Aorta (tissue), 5 donors: ENCODE data around the gene HIVEP3. TPM values are rescaled to one million over a fixed set of nuclear protein-coding genes. Genes with fewer than 3 reads are reported as not detected.
A peak's percentile ranks its signal among the peaks of the same experiment; 100 is the strongest.

Experiments
- ATAC-seq: fragments of 200-7000 bp; cut with Tn5 transposase; one replicate; pipeline ENCODE4 v1.9.1; 2022; ENCODE audit warnings: moderate library complexity; ENCODE audit not compliant: low FRiP score
- DNase-seq, 2 donors: peaks; one replicate each; pipeline ENCODE4 v3.0.0-alpha.2; 2020
- H3K27ac ChIP-seq, 2 donors: one replicate each; pipeline ENCODE4 v1.5.1; 2013; ENCODE audit warnings: low read length in 2 of 2, mild to moderate bottlenecking in 2 of 2, moderate library complexity in 2 of 2, control low read depth in 1 of 2, inconsistent platforms in 1 of 2, low read depth in 1 of 2
- H3K27me3 ChIP-seq, 2 donors: one replicate each; pipeline ENCODE4 v1.6.1; 2013; ENCODE audit warnings: control low read depth in 1 of 2, low read length in 1 of 2, mild to moderate bottlenecking in 1 of 2, moderate library complexity in 1 of 2; ENCODE audit not compliant: insufficient read depth in 2 of 2, control insufficient read depth in 1 of 2
- H3K36me3 ChIP-seq, 2 donors: one replicate each; pipeline ENCODE4 v1.6.1; 2013; ENCODE audit warnings: control low read depth in 1 of 2, low read length in 1 of 2, mild to moderate bottlenecking in 1 of 2; ENCODE audit not compliant: insufficient read depth in 2 of 2, control insufficient read depth in 1 of 2
- H3K4me1 ChIP-seq, 2 donors: one replicate each; pipeline ENCODE4 v1.6.1; 2013; ENCODE audit warnings: low read length in 2 of 2, control low read depth in 1 of 2, mild to moderate bottlenecking in 1 of 2, moderate library complexity in 1 of 2; ENCODE audit not compliant: insufficient read depth in 2 of 2, control insufficient read depth in 1 of 2
- H3K4me3 ChIP-seq, 2 donors: one replicate each; pipeline ENCODE4 v1.5.1; 2013; ENCODE audit warnings: low read length in 2 of 2, control low read depth in 1 of 2, mild to moderate bottlenecking in 1 of 2
- H3K9me3 ChIP-seq: one replicate; pipeline ENCODE4 v1.6.1; 2013; ENCODE audit warnings: mild to moderate bottlenecking, low read length; ENCODE audit not compliant: control insufficient read depth
- WGBS, 2 donors: extraction: QIAGEN DNeasy Blood & Tissue Kit; methylation state at CpG; one replicate each; pipeline ENCODE4 v1.1.7; 2013; 5-methylcytosine and 5-hydroxymethylcytosine counted together
- intact Hi-C, 2 donors: fragments of 100-400 bp; cut with DNase I; formaldehyde crosslinking; loops; one replicate each; pipeline versions ENCODE4 v1.14.2 to v1.15.0; 2022
- polyA plus RNA-seq, 2 donors: library from polyadenylated mRNA; stranded (reverse); fragments of 200-250 nt; gene quantifications; one replicate each; pipeline ENCODE4 v1.2.3, GENCODE V29; 2013
- total RNA-seq, 2 donors: library from RNA; stranded (reverse); fragmentation: NEBNext Ultra II Directional; extraction: Animal tissue kit (Norgen Biotek cat#: 25700); gene quantifications; one replicate each; pipeline ENCODE4 v1.2.1, GENCODE V29; 2021
- donor health status: healthy with polysubstance abuse.
- donor health status: Bipolar disorder and iron deficiency.
- donor health status: DM: no; HTN: no; CAD: no.
- donor health status: DM: no; HTN: no; CAD: no.
- donor health status: DM: yes; HTN: yes; CAD: no.

HIVEP3 gene
- total and polyA plus RNA-seq, 4 donors: 1.6 to 6.3 (median 4.0) TPM

- intact Hi-C loops: no loop called here
- no peak for ATAC-seq
Observed at GRCh38 chr1:41816061-41816460, 102.7 kb downstream of the HIVEP3 start.

GRCh38 chr1:41813755-41814745, 104.7 kb downstream of the HIVEP3 start:
- Histone ChIP-seq H3K9me3 (no peaks in the 10 kb centered on the region), H3K36me3 (no peaks in the 10 kb centered on the region), H3K27ac (no peak overlapping the region), H3K4me3 (no peak overlapping the region), H3K4me1 (no peaks in the 10 kb centered on the region), H3K27me3 (no peaks in the 10 kb centered on the region)
- WGBS, 2 donors: 50% methylated on average over 9 of the region's 9 CpGs
- ATAC-seq (peak; percentile 80), DNase-seq (no peak)
- intact Hi-C loops: no loop called here

More at GRCh38 chr1:41816061-41816460, 102.7 kb downstream of the HIVEP3 start:
- DNase-seq: no peak
- Histone ChIP-seq H3K27ac (no peak overlapping the region), H3K9me3 (no peaks in the 10 kb centered on the region), H3K27me3 (no peaks in the 10 kb centered on the region), H3K36me3 (no peaks in the 10 kb centered on the region), H3K4me1 (no peaks in the 10 kb centered on the region), H3K4me3 (no peak overlapping the region)
- 77 to 85% methylated on average over 3 of the region's 3 CpGs for WGBS, 2 donors

GRCh38 chr1:41813226-41813625, 105.5 kb downstream of the HIVEP3 start:
- Histone ChIP-seq H3K4me1 (no peaks in the 10 kb centered on the region), H3K9me3 (no peaks in the 10 kb centered on the region), H3K27me3 (no peaks in the 10 kb centered on the region), H3K4me3 (no peak overlapping the region), H3K36me3 (no peaks in the 10 kb centered on the region), H3K27ac (no peak overlapping the region)
- intact Hi-C loops: no loop called here
- DNase-seq: no peak
- no peak for ATAC-seq
- 67 to 83% methylated on average over 5 of the region's 5 CpGs for WGBS, 2 donors

- ATAC-seq: no peak
- WGBS, 2 donors: 80 to 84% methylated on average over 2 of the region's 2 CpGs
- no peaks in the 10 kb centered on the region for H3K4me1 ChIP-seq
Observed at GRCh38 chr1:41812453-41812852, 106.3 kb downstream of the HIVEP3 start.

GRCh38 chr1:41812051-41812450, 106.7 kb downstream of the HIVEP3 start:
- Histone ChIP-seq H3K36me3 (no peaks in the 10 kb centered on the region), H3K4me3 (no peak overlapping the region), H3K9me3 (no peaks in the 10 kb centered on the region), H3K27me3 (no peaks in the 10 kb centered on the region), H3K4me1 (no peaks in the 10 kb centered on the region), H3K27ac (no peak overlapping the region)
- intact Hi-C loops: no loop called here
- DNase-seq (no peak), ATAC-seq (no peak)
- 72 to 78% methylated on average over 5 of the region's 5 CpGs for WGBS, 2 donors

More at GRCh38 chr1:41812453-41812852, 106.3 kb downstream of the HIVEP3 start:
- H3K27me3 ChIP-seq: no peaks in the 10 kb centered on the region
- DNase-seq: no peak
- no peak overlapping the region for H3K4me3 ChIP-seq
- intact Hi-C loops: no loop called here
- H3K9me3 ChIP-seq: no peaks in the 10 kb centered on the region
- no peaks in the 10 kb centered on the region for H3K36me3 ChIP-seq
- no peak overlapping the region for H3K27ac ChIP-seq

- no peaks in the 10 kb centered on the region for H3K4me1 ChIP-seq
- no peak overlapping the region for H3K4me3 ChIP-seq
- 75% methylated on average over 7 of the region's 7 CpGs for WGBS, 2 donors
- H3K27ac ChIP-seq: no peak overlapping the region
- H3K27me3 ChIP-seq: no peaks in the 10 kb centered on the region
- ATAC-seq (no peak), DNase-seq (no peak)
- H3K36me3 ChIP-seq: no peaks in the 10 kb centered on the region
- intact Hi-C loops: no loop called here
- H3K9me3 ChIP-seq: no peaks in the 10 kb centered on the region
Observed at GRCh38 chr1:41811051-41811795, 107.5 kb downstream of the HIVEP3 start.

GRCh38 chr1:41810446-41810845, 108.3 kb downstream of the HIVEP3 start:
- Histone ChIP-seq H3K4me1 (no peaks in the 10 kb centered on the region), H3K9me3 (no peaks in the 10 kb centered on the region), H3K36me3 (no peaks in the 10 kb centered on the region), H3K4me3 (no peak overlapping the region), H3K27ac (no peak overlapping the region), H3K27me3 (no peaks in the 10 kb centered on the region)
- ATAC-seq (no peak), DNase-seq (no peak)
- intact Hi-C loops: no loop called here

- no peak for ATAC-seq
- Histone ChIP-seq H3K9me3 (no peaks in the 10 kb centered on the region), H3K4me1 (no peaks in the 10 kb centered on the region), H3K4me3 (no peak overlapping the region), H3K36me3 (no peaks in the 10 kb centered on the region), H3K27me3 (no peaks in the 10 kb centered on the region), H3K27ac (no peak overlapping the region)
- intact Hi-C loops: no loop called here
- WGBS, 2 donors: 77 to 78% methylated on average over 3 of the region's 3 CpGs
- no peak for DNase-seq
Observed at GRCh38 chr1:41809692-41810091, 109.0 kb downstream of the HIVEP3 start.
